PC-3 (cell line): ENCODE data around the gene COX6B1.

ENCODE experiments used
- CTCF ChIP-seq: fragments of 300-600 bp; sonication (generic); conservative IDR thresholded peaks from 2 replicates; pipeline ENCODE4 v1.5.1; 2017; ENCODE audit warnings: antibody characterized with exemption, low read depth, mild to moderate bottlenecking, low read length
- EZH2phosphoT487 ChIP-seq: fragments of 300-600 bp; sonication (generic); IDR thresholded peaks from 2 replicates; pipeline ENCODE4 v1.6.1; 2018; ENCODE audit warnings: mild to moderate bottlenecking, antibody characterized with exemption, low read length, borderline replicate concordance

GRCh38 chr19:35629332-35629633, 18.8 kb upstream of the COX6B1 start:
- TF ChIP-seq CTCF (no peak), EZH2phosphoT487 (no peak)
